Islet precursor cell (in vitro differentiated cells): Measurements from ENCODE around the gene VCL.
"Not testable (repeated sequence)": the region's sequence is repeated elsewhere in the genome, so short reads cannot be mapped to it uniquely, and the experiment has no call there.

Source experiments
- DNase-seq: peaks from one replicate; pipeline ENCODE4 v3.0.0-alpha.2; 2018

VCL gene

GRCh38 chr10:74044419-74044818 lies 46.5 kb downstream of the VCL start:
- no peak for DNase-seq

GRCh38 chr10:74047304-74047703 lies 49.4 kb downstream of the VCL start:
- DNase-seq, result no peak

GRCh38 chr10:74047871-74048270 lies 50.0 kb downstream of the VCL start:
- DNase-seq, result no peak

- no peak for DNase-seq
These were observed 50.5 kb downstream of the VCL start for GRCh38 chr10:74048433-74048832.

GRCh38 chr10:74049955-74050354 lies 52.0 kb downstream of the VCL start:
- DNase-seq, result no peak

- DNase-seq, result no peak
These were observed 52.7 kb downstream of the VCL start for GRCh38 chr10:74050653-74051052.

GRCh38 chr10:74051736-74052342 lies 53.9 kb downstream of the VCL start:
- no peak for DNase-seq

GRCh38 chr10:74052994-74053393 lies 55.1 kb downstream of the VCL start:
- DNase-seq, result no peak

- DNase-seq, result no peak
These were observed 57.6 kb downstream of the VCL start for GRCh38 chr10:74055383-74056049.

- no peak for DNase-seq
These were observed 58.3 kb downstream of the VCL start for GRCh38 chr10:74056050-74056818.

GRCh38 chr10:74058071-74058470 lies 60.2 kb downstream of the VCL start:
- no peak for DNase-seq

- no peak for DNase-seq
These were observed 60.7 kb downstream of the VCL start for GRCh38 chr10:74058658-74059057.

GRCh38 chr10:74061104-74061503 lies 63.2 kb downstream of the VCL start:
- no peak for DNase-seq

GRCh38 chr10:74061978-74062377 lies 64.1 kb downstream of the VCL start:
- not testable (repeated sequence) for DNase-seq

GRCh38 chr10:74063256-74063655 lies 65.3 kb downstream of the VCL start:
- DNase-seq, result no peak

- no peak for DNase-seq
These were observed 69.7 kb downstream of the VCL start for GRCh38 chr10:74067373-74068352.

- no peak for DNase-seq
These were observed 73.2 kb downstream of the VCL start for GRCh38 chr10:74071157-74071556.

GRCh38 chr10:74072503-74072902 lies 74.6 kb downstream of the VCL start:
- DNase-seq, result no peak

- no peak for DNase-seq
These were observed 78.0 kb downstream of the VCL start for GRCh38 chr10:74075906-74076305.

- DNase-seq, result no peak
These were observed 79.0 kb downstream of the VCL start for GRCh38 chr10:74076961-74077360.

GRCh38 chr10:74077416-74077815 lies 79.5 kb downstream of the VCL start:
- DNase-seq, result no peak

- DNase-seq, result no peak
These were observed 80.1 kb downstream of the VCL start for GRCh38 chr10:74078037-74078436.
